Immature natural killer cell (primary cell): ENCODE results near the gene MSRB1. TPM values are rescaled to one million over a fixed set of nuclear protein-coding genes. Genes with fewer than 3 reads are reported as not detected.

ENCODE experiments used
- DNase-seq, 3 donors: peaks; one replicate each; pipeline ENCODE4 v3.0.0; 2022; ENCODE audit warnings: mixed read lengths in 1 of 3
- H3K27ac Mint-ChIP-seq, 6 donors: one replicate each; pipeline ENCODE4 v1.8.0; 2020; ENCODE audit warnings: mixed read lengths in 6 of 6, mild to moderate bottlenecking in 5 of 6, inconsistent platforms in 4 of 6, moderate library complexity in 3 of 6
- H3K27me3 Mint-ChIP-seq, 3 donors: one replicate each; pipeline ENCODE4 v1.8.0; 2020 to 2021; ENCODE audit warnings: low read depth in 3 of 3, mild to moderate bottlenecking in 3 of 3, mixed read lengths in 3 of 3, moderate library complexity in 3 of 3, inconsistent platforms in 1 of 3
- H3K36me3 Mint-ChIP-seq, 3 donors: one replicate each; pipeline ENCODE4 v1.8.0; 2020; ENCODE audit warnings: mixed read lengths in 3 of 3, inconsistent platforms in 2 of 3, mild to moderate bottlenecking in 2 of 3
- H3K4me1 Mint-ChIP-seq, 2 donors: one replicate each; pipeline ENCODE4 v1.8.0; 2020; ENCODE audit warnings: inconsistent platforms in 2 of 2, mild to moderate bottlenecking in 2 of 2, mixed read lengths in 2 of 2, moderate library complexity in 1 of 2
- H3K4me3 Mint-ChIP-seq, 5 donors: one replicate each; pipeline ENCODE4 v1.8.0; 2020; ENCODE audit warnings: mild to moderate bottlenecking in 5 of 5, mixed read lengths in 5 of 5, inconsistent platforms in 3 of 5, moderate library complexity in 3 of 5
- H3K9me3 Mint-ChIP-seq, 6 donors: one replicate each; pipeline ENCODE4 v1.8.0; 2020; ENCODE audit warnings: mild to moderate bottlenecking in 6 of 6, mixed read lengths in 6 of 6, inconsistent platforms in 4 of 6, moderate library complexity in 3 of 6
- polyA plus RNA-seq, 3 donors: library from polyadenylated mRNA; unstranded; fragments of 300-500 nt; fragmentation: Illumina TruSeq; gene quantifications; one replicate each; pipeline ENCODE4 v1.2.3, GENCODE V29; 2021

MSRB1 gene, protein sequence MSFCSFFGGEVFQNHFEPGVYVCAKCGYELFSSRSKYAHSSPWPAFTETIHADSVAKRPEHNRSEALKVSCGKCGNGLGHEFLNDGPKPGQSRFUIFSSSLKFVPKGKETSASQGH
- 10 to 100 TPM; 34.0 to 66.5 (median 47.0) TPM for polyA plus RNA-seq

DNA sequence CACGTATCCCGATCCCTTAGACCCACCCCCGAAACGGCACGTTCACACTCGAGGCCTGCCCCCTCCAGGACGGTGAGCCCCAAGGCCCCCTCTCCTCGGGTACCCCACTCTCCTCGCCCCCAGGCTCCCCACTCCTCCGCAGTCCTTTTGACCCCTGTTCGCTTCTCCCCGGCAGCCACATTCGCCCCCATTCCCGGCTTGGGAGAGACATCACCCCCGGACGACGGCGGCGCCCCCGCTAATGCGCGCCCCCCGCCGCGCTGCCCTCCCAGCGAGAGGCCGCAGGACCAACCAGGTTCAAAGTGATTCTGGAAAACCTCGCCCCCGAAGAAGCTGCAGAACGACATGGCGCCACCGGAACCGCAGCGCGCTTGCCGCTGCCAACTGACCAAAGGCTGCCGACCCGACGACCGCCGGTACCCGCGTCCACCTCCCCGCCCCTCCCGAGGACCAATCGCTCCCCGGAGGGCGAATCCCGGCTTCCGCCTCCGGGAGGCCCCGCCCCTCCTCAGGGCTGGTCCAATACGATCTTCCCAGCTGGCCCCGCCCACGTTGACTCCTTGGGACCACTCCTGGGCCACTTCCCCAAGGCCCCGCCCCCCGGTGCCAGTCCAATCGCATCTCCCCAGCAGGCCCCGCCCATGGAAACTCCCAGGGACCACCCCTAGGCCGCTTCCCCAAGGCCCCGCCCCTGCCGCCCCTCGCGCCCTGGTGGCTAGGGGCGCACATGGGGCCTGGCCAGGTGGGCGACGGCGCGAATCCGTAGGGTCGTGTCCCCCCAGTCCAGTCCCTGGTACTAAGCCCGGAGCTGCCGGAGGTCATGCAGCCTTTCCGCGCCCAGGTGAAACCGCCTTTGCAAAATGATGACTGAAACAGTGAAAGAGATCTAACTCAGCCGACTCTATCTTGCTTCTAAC, at the start of gene MSRB1:
Gene MSRB1 (minus strand): TSS at position 390 of the 917 bp plus-strand sequence. CDS start 43 bp downstream, at position 347.
- DNase-seq: peak; percentile 98 to 99 (median 99)
- H3K27ac Mint-ChIP-seq: peak within 1 kb of the TSS; percentile 62 to 83 (median 74)
- no peaks in the 10 kb centered on the region for H3K9me3 Mint-ChIP-seq
- H3K4me3 Mint-ChIP-seq: peak within 1 kb of the TSS; percentile 78 to 89 (median 87)
- peaks cover 0 to 10% (median 2%) of the 10 kb centered on the region in 3 donors for H3K36me3 Mint-ChIP-seq
- H3K27me3 Mint-ChIP-seq: peaks cover 0 to 7% (median 3%) of the 10 kb centered on the region in 3 donors
- peaks cover 15 to 24% of the 10 kb centered on the region in 2 donors for H3K4me1 Mint-ChIP-seq

DNA sequence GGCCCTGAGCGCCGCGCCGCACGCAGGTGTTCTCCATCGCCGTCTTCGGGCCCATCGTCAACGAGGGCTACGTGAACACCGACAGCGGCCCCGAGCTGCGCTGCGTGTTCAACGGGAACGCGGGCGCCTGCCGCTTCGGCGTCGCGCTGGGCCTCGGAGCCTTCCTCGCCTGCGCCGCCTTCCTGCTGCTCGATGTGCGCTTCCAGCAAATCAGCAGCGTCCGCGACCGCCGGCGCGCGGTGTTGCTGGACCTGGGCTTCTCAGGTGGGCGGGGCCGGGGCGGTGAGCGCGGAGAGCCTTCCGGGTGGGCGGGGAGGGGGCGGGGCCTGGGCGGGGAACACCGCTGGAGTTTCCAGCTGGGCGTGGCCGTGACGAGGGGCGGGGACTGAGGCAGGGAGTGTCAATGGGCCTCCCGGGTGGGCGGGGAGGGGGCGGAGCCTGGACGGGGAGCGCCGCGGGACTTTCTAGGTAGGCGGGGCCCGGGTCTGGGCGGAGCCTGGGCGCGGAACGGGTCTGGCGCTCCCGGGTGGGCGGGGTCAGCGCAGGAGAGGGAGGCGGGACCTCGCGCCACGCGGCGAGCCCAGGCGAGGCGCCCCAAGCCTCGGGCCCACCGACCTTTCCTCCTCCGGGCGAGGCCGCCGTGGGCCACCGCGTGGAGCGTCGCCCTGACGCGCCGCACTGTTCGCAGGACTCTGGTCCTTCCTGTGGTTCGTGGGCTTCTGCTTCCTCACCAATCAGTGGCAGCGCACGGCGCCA, 49.1 kb upstream of the MSRB1 start:
- peak overlapping the region in 5 of 6 donors; percentile 34 to 93 (median 83) for H3K27ac Mint-ChIP-seq
- no peaks in the 10 kb centered on the region for H3K9me3 Mint-ChIP-seq
- DNase-seq: peak; percentile 92 to 94 (median 93)
- H3K4me3 Mint-ChIP-seq: peak overlapping the region; percentile 73 to 82 (median 80)
- H3K27me3 Mint-ChIP-seq: peaks cover 12 to 19% (median 18%) of the 10 kb centered on the region in 3 donors
- peaks cover 28 to 29% of the 10 kb centered on the region in 2 donors for H3K4me1 Mint-ChIP-seq
- H3K36me3 Mint-ChIP-seq: peaks cover 0 to under 1% (median 0%) of the 10 kb centered on the region in 3 donors

DNA sequence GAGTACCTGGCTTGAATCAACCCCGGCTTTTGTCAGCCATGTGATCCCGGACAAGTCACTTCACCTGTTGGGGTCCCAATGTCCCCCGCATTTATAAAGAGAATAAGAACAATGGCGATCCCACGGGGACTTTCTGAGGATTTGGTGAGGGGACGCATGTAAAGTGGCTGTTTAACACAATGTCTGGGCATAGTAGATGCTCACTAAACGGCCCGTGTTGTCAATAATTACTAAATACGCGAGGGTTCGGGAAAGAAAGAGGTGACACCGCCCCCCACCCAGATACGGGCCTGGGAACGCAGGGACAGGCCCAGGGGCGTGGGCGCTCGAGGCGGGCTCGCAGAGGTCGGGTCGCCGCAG, 48.6 kb upstream of the MSRB1 start:
- peaks cover 12 to 19% (median 18%) of the 10 kb centered on the region in 3 donors for H3K27me3 Mint-ChIP-seq
- peak overlapping the region; percentile 79 to 85 (median 80) for H3K4me3 Mint-ChIP-seq
- H3K9me3 Mint-ChIP-seq: no peaks in the 10 kb centered on the region
- no peak for DNase-seq
- peak overlapping the region; percentile 73 to 93 (median 90) for H3K27ac Mint-ChIP-seq
- no peaks in the 10 kb centered on the region for H3K36me3 Mint-ChIP-seq
- H3K4me1 Mint-ChIP-seq: peaks cover 27 to 28% of the 10 kb centered on the region in 2 donors

DNA sequence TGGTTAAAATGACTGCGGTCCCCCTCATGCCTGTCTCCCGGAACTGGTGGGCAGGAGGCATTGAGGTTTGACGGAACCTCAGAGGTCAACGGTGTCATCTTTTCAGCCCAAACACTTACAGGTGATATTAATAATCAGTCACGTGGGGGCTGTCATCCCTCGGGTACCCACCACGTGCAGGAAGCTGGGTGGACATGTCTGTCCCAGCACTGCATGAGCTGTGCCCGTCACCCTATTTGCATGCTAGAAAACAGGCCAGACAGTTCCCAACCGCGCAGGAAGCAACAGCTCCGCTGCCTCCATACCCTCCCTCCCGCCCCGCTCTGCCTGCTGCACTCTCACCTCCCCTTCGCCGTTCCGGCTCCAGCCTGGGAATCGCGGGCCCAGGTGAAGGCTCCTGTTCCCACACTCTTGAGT, 48.1 kb upstream of the MSRB1 start:
- Mint-ChIP-seq H3K27ac (peak overlapping the region; percentile 73 to 93 (median 90)), H3K4me1 (peaks cover 24 to 25% of the 10 kb centered on the region in 2 donors), H3K9me3 (no peaks in the 10 kb centered on the region), H3K27me3 (peaks cover 12 to 19% (median 18%) of the 10 kb centered on the region in 3 donors), H3K36me3 (no peaks in the 10 kb centered on the region), H3K4me3 (peak overlapping the region; percentile 79 to 85 (median 80))
- DNase-seq: peak; percentile 73 to 77 (median 76)

DNA sequence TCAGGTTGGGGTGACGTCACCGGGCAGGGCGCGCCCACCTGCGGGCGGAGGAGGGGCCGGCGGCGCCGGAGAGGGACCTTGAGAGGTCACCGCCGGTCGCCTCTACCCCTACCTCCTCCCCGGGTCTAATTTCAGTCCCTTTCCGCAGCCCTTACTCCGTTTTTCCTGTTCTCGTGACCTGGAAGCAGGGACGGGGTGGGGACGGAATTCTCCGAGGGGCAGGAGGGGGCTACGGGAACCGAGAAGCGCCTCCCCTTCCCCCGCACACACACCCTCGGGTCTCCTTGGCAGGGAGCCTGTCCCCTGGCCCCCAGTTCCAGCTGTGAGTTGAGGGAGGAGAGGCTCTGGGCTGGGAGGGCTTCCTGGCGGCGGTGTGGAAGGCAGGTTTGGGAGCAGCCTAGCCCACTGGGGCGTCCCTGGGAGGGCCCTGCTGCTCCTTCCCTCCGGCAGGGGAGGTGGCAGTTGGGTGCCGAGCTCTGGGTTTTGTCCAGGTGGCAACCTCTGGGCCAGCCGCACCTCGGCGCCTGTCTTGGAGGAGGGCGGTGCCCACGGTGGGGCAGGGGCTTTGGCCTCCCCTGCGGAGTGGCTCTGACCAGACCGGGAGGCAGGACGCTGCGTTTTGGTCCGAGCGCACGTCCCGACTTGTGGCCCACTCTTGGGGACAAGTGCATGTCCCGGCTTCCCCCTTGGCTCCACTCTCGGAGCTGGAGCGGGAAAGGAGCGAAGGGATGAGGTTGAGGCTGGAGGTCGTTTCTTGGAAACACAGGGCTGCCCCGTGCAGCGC, 47.5 kb upstream of the MSRB1 start:
- Mint-ChIP-seq H3K9me3 (no peaks in the 10 kb centered on the region), H3K4me3 (peak overlapping the region; percentile 79 to 85 (median 80)), H3K36me3 (no peaks in the 10 kb centered on the region), H3K27ac (peak overlapping the region; percentile 73 to 93 (median 90)), H3K4me1 (peaks cover 23 to 24% of the 10 kb centered on the region in 2 donors), H3K27me3 (peaks cover 12 to 19% (median 18%) of the 10 kb centered on the region in 3 donors)
- peak; percentile 44 to 53 (median 51) for DNase-seq

DNA sequence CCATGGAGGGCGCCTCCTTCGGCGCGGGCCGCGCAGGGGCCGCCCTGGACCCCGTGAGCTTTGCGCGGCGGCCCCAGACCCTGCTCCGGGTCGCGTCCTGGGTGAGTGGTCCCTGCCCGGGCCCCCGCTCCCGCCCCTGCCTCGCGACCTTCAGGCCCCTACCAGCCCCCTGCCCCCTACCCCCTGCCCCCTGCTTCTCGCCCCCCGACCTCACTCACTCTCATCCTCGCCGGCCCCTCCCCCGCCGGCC, 47.0 kb upstream of the MSRB1 start:
- no peaks in the 10 kb centered on the region for H3K36me3 Mint-ChIP-seq
- peaks cover 26% of the 10 kb centered on the region in 2 donors for H3K4me1 Mint-ChIP-seq
- H3K27me3 Mint-ChIP-seq: peaks cover 12 to 21% (median 18%) of the 10 kb centered on the region in 3 donors
- H3K27ac Mint-ChIP-seq: no peak overlapping the region
- H3K4me3 Mint-ChIP-seq: no peak overlapping the region
- H3K9me3 Mint-ChIP-seq: no peaks in the 10 kb centered on the region
- DNase-seq: no peak

DNA sequence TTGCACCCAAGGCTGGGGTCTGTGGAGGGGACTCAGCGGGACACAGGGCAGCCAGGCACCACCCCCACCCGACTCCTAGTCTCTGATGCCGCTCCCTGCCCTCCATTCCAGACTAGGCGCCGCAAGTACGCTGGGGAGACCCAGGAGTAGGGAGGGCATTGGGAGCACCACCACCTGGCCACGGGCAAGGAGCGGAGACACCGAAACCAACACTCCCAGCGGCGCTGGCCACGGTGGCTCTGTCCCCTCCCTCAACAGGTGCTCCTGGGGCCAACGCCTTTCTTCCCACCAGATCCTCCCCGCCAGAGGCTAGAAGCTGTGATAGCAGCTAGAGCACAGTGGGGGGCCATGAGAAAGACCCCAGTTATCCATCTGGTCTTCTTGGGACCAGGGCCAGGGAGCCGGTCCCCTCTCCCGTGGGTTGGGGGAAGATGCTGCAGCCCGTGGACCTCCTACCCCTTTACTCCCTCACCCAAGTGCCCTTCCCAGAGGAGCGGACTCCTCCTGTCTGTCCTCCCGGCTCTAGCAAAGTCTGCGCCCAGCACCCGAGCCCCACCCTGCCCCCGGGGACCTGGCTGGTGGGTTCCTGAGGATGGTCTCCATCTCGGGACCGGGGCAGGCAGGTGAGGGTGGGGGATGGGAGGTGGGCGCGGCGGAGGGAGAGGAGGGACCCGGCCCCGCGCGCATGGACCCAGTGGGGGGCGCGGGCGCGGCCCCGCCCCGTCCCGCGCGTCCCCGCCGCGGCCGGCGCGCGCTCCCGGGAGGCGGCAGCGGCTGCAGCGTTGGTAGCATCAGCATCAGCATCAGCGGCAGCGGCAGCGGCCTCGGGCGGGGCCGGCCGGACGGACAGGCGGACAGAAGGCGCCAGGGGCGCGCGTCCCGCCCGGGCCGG, 46.5 kb upstream of the MSRB1 start, which contains the start of gene SYNGR3:
Gene SYNGR3 (plus strand): TSS at position 762 of the 892 bp plus-strand sequence. CDS start 133 bp downstream, outside the sequence.
- Mint-ChIP-seq H3K36me3 (no peaks in the 10 kb centered on the region), H3K27me3 (peaks cover 12 to 22% (median 18%) of the 10 kb centered on the region in 3 donors), H3K4me3 (peak within 1 kb of the TSS; percentile 79 to 85 (median 80)), H3K27ac (peak within 1 kb of the TSS; percentile 17 to 93 (median 88)), H3K4me1 (peaks cover 31 to 32% of the 10 kb centered on the region in 2 donors), H3K9me3 (no peaks in the 10 kb centered on the region)
- DNase-seq: peak in 1 of 3 donors; percentile 35

DNA sequence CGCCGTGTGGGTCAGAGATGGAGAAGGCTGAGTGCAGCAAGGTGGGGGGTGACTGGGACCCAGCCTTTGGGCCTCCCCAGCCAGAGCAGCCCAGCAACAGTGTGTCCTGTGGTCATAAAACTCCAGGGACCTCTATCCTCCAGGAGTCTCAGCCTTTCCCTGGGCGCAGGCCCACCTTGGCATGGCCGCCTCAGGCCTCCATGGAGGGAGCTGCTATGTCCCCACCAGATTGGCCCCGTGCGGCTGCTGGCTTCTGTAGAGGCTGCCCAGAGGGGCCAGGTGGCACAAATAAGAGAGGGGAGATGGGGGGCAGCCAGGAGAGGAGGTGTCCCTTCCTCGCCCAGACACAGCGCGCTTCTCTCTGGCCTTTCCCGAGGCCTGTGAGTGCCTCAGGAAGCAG, 44.2 kb upstream of the MSRB1 start:
- peaks cover 17 to 29% (median 21%) of the 10 kb centered on the region in 3 donors for H3K27me3 Mint-ChIP-seq
- H3K27ac Mint-ChIP-seq: no peak overlapping the region
- H3K36me3 Mint-ChIP-seq: no peaks in the 10 kb centered on the region
- peak overlapping the region in 1 of 5 donors; percentile 30 for H3K4me3 Mint-ChIP-seq
- no peaks in the 10 kb centered on the region for H3K9me3 Mint-ChIP-seq
- DNase-seq: no peak
- peaks cover 27 to 31% of the 10 kb centered on the region in 2 donors for H3K4me1 Mint-ChIP-seq

DNA sequence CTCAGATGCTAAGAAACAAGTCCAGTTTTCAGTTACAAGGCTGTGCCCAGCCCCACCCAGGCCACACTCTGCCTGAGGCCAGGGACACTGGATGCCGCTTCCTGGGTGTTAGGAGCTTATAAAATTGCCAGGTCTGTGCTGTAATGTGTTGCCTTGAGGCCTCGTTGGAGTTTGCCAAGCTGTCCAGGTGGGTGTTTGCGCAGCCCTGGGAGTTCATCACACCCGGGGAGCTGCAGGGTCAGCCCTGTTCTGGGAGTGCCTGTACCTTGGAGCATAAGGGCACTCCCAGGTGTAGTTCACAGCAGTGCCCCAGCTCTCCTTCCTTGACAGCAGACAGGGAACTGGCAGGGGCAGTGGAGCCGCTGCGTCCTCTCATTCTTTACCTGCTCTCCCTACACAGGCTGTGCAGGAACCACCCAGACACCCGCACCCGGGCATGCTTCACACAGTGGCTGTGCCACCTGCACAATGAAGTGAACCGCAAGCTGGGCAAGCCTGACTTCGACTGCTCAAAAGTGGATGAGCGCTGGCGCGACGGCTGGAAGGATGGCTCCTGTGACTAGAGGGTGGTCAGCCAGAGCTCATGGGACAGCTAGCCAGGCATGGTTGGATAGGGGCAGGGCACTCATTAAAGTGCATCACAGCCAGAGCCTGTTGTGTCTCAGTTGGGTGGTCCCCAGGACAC, 42.6 kb upstream of the MSRB1 start:
- H3K27ac Mint-ChIP-seq: no peak overlapping the region
- H3K4me1 Mint-ChIP-seq: peaks cover 17 to 21% of the 10 kb centered on the region in 2 donors
- no peaks in the 10 kb centered on the region for H3K36me3 Mint-ChIP-seq
- DNase-seq: no peak
- peaks cover 13 to 21% (median 13%) of the 10 kb centered on the region in 3 donors for H3K27me3 Mint-ChIP-seq
- no peaks in the 10 kb centered on the region for H3K9me3 Mint-ChIP-seq
- peak overlapping the region; percentile 66 to 78 (median 73) for H3K4me3 Mint-ChIP-seq

DNA sequence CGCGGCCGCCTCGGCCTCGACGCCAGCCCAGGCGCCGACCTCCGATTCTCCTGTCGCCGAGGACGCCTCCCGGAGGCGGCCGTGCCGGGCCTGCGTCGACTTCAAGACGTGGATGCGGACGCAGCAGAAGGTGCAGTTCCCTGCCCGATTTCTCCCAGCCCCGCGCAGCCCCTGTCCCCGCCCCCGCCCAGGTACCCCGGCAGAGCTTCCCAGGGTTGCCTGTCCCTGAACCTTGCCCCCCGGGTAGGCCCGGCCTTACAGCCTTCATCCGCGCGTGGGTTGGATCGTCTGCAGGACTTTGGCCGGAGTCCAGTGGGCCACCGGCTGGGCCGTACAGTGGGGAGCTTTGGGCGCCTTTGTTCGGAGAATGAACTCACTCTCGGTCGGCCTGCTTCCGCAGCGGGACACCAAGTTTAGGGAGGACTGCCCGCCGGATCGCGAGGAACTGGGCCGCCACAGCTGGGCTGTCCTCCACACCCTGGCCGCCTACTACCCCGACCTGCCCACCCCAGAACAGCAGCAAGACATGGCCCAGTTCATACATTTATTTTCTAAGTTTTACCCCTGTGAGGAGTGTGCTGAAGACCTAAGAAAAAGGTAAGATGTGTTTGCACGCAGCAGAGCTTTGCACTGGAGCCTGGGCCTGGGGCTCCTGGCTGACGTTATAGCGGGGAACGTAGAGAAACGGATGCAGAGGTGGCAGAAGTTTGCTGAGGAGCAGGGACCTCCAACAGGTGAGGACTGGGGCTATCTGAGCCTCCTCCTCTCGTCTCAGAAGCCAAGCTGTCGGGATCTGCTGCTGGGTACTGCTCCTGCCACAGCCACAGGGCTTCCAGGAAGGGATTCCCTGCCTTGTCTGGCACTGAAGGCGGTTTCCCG, 41.6 kb upstream of the MSRB1 start:
- Mint-ChIP-seq H3K27ac (peak overlapping the region in 4 of 6 donors; percentile 28 to 66 (median 55)), H3K9me3 (no peaks in the 10 kb centered on the region), H3K4me1 (peaks cover 17% of the 10 kb centered on the region in 2 donors), H3K36me3 (no peaks in the 10 kb centered on the region), H3K4me3 (peak overlapping the region; percentile 66 to 78 (median 73)), H3K27me3 (peaks cover 13 to 23% (median 14%) of the 10 kb centered on the region in 3 donors)
- DNase-seq: no peak
